HG03175 (cell line): ENCODE measurements around the gene ANXA8.
"Not testable (repeated sequence)": the region's sequence is repeated elsewhere in the genome, so short reads cannot be mapped to it uniquely, and the experiment has no call there.

Experiments used
- ATAC-seq: cut with Tn5 transposase; IDR thresholded peaks from one replicate; pipeline ENCODE4 v1.9.1; 2021; ENCODE audit warnings: mild to moderate bottlenecking, moderate library complexity; ENCODE audit not compliant: unreplicated experiment

Gene ANXA8, protein sequence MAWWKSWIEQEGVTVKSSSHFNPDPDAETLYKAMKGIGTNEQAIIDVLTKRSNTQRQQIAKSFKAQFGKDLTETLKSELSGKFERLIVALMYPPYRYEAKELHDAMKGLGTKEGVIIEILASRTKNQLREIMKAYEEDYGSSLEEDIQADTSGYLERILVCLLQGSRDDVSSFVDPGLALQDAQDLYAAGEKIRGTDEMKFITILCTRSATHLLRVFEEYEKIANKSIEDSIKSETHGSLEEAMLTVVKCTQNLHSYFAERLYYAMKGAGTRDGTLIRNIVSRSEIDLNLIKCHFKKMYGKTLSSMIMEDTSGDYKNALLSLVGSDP

DNA sequence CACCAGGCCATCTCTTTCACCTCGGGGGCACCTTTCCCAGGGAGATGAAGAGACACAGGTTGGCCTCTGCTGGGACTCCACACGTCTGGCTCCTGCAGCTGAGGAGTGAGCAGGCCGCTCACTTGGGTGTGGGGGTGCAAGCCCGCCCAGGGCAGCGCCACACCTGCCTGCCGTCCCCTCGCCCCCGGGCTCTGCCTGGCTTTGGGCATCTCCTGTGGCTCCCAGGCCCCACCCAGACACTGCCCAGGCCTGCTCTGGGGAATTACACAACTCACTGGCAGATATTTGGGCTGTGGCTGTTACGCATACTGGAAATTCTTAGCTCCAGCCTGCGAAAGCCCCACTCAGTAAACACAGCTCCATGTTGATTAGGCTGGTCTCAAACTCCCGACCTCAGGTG is at the start of gene ANXA8:
TSS of gene ANXA8 (minus strand) at position 193 of the 400 bp plus-strand sequence. CDS start at position 11, 182 bp downstream.
- ATAC-seq = not testable (repeated sequence)

DNA sequence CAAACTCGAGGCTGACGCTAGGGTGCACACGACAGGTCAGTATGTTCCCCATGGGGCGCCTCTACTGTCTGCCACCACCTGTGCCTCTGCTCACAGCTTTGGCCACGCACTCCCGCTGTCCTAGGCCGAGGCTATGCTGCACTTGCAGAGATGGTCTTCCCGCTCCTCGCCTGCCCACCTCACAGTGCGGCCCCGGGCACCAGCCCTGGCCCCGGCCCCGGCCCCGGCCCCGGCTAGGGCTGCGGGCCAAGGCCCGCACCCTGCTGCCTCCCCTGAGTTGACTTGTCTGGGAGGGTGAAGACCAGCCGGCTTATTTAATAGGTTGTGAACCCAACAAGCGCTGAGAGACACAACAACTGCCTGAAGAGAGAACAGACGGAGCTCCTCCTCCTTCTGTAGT is 39.6 kb upstream of the ANXA8 start, which contains the start of gene AGAP9:
TSS of gene AGAP9 (minus strand) at position 164 of the 400 bp plus-strand sequence. CDS start at position 52, 112 bp downstream.
- ATAC-seq = not testable (repeated sequence)

DNA sequence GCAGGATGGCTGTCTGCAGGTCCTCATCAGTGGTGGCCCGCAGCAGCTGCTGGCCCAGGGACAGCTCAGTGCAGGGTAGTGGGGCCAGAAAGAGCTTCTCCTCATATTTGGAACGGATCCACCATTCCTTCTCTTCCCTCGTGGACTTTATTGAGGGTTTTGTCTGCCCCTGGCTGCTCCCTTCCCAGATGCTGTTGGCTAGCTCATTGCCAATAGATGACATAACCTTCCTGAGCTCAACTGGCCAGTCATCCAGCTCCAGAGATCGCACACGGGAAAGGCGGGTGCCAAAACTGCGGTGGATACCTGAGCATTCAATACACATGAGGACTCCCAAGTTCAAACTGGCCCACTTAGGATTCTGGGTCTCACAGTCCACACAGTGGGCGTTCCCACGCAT is 18.4 kb upstream of the ANXA8 start:
- ATAC-seq = not testable (repeated sequence)

DNA sequence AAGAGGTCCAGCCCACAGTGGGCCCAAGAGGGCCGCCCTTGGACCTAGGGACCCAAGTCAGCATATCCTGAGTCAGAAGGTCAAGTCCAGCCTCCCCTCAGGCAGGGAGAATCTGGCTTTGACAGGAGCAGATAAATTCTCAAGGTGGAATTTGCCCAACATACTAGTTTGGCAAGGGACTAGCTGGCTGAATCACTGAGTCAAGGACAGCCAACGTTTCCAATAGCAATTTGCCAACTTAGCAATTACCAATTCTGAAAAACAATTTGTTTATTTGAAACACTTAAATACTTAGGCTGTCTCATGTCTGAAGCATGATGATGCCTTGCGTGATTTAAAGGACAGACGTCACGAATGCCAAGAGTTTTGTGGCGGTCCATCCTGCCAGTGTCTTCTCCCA is 10.3 kb upstream of the ANXA8 start:
- not testable (repeated sequence) for ATAC-seq

DNA sequence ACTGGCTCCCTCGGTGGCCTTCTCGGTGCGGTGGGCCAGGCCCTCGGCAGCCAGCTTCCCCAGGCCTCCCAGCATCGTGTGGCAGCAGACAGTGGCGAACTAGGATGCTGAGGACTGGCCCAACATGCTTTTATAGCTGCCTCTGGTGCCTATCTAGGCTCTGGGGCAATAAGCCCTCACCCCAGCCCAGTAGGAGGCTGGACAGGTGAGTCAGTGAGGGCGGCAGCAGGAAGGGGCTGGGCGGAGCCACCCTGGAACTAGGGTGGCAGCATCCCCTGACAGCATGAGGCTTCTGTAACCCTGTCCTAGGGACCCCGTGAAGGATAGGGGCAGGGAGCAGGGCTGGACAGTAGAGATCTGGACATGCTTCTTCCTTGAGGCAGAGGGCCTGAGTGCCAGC is 7.7 kb upstream of the ANXA8 start, which contains the start of gene FAM25G:
TSS of gene FAM25G (minus strand) at position 101 of the 400 bp plus-strand sequence. CDS start at position 75, 26 bp downstream.
- not testable (repeated sequence) for ATAC-seq

DNA sequence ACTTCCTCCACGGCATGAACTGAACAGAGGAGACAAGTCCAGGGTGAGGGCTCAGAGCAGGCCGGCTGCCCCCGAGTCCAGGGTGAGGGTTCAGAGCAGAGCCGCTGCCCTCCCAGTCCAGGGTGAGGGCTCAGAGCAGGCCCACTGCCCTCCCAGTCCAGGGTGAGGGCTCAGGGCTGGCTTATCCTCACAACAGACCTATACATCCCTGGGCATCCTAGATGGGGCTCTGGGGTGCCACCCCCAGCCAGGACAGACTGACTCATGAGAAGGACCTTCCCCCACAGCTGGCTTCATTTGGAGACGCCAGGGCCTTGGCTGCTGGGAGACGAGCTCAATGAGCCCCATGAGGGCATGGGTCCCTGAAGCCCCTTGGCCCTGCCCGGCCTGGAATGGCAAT is 5.7 kb upstream of the ANXA8 start:
- not testable (repeated sequence) for ATAC-seq

DNA sequence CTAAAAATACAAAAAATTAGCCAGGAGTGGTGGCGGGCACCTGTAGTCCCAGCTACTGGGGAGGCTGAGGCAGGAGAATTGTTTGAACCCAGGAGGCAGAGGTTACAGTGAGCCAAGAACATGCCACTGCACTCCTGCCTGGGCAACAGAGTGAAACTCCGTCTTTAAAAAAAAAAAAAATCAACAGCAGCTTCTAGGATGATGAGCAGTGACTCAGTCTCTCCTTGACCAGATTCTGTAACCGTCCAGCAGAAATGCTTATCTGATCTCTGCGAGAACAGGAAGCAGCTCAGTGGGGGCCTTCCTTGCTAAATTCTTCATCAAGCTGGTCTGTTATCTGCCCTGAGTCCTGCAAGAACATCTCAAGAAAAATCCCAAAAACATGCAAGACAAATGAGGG is 2.0 kb upstream of the ANXA8 start:
- not testable (repeated sequence) for ATAC-seq

DNA sequence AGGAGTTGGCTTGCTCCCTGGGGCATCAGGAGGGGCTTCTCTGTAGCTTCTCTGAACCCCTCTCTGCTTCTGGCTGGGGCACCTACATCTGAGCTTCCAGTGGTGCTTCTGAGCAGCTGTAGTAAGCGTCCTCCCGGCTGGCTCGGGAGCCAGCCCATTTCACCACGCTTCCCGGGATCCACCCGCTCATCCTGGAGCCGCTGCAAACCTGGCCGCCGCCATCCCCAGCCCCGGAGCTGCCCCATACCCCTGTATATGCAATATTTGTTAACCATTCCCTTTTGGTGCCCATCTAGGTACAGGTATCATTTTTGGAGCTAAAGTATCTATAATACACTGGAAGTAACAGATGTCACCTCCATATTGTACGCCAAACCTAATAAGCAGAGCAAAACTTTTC is 871 bp upstream of the ANXA8 start:
- ATAC-seq = not testable (repeated sequence)

DNA sequence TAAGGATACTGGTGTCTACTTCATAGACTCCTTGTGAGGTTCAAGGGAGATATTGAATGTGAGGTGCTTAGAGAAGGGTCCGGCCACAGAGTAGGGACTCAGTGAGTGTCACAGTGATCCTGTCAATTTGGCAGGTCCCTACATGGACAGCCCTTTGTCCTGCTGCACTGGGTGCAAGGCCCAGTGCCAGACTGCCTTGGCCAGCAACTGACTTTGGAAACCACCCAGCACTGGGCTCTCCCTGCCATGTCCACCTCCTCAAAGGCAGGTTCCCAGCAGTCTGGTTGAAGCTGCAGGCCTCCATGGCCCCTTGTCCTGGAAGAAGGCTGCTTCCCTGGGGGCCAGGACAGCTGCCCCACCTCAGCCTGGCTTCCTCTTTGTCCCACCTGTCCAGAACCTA is 1.5 kb downstream of the ANXA8 start:
- ATAC-seq = not testable (repeated sequence)

DNA sequence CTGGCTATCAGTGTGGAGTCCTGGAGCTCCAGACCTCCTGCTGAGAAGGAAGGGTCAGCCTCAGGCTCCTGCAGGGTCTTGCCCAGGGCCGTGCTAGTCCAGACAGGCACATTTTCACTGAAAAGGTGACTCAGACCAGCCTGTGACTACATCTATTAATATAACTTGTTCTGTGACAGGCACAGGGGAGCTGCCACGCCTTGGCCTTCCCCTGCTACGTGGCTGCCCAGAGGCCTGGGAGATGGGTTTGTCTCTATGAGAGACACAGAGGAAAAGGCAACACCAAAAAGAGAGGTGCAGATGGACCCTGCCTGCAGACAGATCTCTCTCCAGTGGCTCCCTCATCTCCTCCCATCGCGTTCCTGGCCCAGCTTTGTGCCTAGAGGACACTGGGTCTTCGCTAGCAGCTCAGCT is 2.1 kb downstream of the ANXA8 start:
- ATAC-seq = not testable (repeated sequence)

DNA sequence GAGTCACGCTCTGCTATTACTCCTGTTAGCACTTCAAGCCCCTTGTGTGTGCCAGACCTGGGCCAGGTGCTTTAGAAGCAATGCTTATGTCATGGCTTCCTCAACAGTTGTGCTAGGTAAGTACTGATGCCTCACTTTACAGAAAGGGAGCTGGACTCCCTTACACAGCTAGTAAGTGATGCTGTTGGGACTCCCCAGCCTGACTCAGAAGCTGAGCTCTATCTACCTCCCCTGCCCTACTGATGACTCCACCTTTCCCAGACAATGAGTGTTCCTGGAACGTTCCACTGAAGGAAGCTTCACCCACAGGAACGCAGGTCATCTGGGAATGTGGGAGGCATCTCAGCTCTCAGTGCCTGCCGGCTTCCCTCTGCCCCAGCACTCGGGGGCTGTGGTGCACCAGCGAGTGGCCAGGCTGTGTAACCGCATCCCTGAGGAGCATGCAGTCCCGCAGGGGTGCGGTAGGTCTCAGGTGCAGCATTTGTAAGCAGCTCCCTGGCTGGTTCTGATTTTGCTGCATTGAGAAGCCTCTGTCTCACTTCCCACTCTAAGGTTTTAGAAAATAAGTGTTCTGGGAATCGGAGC is 2.6 kb downstream of the ANXA8 start:
- ATAC-seq = not testable (repeated sequence)

DNA sequence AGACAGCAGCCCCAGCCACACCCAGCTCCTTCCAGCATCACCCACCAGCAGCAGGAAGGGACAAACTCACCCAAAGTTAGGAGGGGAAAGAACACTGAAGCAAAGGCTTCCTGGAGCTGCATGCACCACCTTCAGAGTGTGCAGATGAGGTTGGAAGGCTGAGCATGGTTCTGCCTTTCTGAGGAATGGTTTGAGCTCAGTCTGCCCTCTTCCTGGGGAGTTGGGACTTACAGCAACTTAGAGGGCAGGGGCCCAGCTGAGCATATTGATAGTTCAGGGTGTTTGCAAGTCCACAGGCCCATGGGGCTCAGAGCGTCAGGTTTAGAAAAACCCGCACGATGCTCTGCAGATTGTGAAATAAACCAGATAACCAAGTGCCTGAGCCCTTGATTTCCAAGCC is 3.8 kb downstream of the ANXA8 start:
- not testable (repeated sequence) for ATAC-seq

DNA sequence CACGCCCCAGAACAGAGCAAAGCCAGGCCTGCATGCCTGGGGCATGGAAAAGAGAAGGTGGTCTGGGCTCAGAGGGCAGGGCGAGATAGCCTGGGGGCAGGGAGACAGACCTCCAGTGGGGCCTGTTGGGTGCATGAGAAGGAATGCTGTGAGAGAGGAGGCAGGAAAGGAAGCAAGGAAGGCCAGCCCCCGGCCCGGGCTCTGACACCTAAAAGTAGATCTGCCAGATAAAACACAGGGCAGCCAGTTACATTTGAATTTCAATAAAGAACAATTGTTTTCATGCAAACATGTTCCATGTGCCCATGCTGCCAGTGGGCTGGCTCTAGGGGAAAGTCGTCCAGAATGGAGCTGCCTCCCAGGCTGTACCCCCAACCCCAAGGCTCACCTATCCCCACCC is 5.8 kb downstream of the ANXA8 start:
- ATAC-seq = not testable (repeated sequence)

DNA sequence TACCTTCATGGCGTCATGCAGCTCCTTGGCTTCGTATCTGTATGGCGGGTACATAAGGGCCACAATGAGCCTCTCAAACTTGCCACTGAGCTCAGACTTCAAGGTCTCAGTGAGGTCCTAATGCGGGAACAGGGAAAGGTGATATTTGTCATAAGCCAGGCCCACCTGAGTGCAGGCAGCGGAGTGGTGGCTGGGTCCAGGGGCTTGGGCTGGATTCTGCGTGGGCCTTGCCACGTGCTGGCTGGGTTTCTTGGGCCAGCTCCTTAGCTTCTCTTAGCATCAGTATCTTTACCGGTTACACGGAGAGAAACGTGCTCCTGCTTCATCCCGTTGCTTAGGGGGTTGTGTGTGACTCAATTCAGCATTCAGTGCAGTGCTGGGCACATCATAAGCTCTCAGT is 6.8 kb downstream of the ANXA8 start:
- not testable (repeated sequence) for ATAC-seq

DNA sequence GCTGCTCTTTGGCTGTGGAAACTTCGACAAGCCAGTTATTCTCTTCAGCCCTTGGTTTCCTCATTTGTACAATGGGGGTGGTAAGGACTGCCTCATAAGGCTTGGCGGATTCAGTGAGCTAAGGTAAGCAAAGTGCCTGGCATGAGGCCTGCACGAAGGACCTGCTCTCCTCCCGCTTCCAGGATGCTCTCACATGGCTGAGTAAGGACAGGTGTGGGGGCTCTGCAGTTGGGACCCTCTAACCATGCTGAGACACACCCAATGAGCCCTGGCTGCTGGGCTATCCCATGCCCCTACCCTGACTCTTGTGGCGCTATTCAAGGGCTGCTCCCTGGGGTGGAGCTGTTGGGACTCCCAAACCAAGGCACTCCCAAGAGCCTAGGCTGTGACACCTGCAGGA is 8.8 kb downstream of the ANXA8 start:
- not testable (repeated sequence) for ATAC-seq

DNA sequence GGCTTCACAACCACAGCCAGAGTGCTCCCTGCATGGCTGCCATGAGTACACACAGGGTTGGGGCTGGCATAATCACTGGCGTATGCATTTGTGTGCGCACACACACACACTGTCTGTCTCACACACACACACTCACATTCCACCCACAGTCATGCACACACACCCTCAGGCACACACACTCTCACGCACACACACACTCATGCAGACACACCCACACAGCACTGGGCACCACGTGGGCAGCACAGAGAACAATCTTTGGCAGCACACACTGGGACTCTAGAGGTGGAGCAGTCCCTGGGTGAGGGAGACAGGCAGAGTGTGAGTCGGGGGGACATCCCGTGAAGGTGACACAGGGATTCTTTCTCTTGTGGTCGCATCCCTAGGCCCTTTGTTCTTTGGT is 10.4 kb downstream of the ANXA8 start:
- not testable (repeated sequence) for ATAC-seq

DNA sequence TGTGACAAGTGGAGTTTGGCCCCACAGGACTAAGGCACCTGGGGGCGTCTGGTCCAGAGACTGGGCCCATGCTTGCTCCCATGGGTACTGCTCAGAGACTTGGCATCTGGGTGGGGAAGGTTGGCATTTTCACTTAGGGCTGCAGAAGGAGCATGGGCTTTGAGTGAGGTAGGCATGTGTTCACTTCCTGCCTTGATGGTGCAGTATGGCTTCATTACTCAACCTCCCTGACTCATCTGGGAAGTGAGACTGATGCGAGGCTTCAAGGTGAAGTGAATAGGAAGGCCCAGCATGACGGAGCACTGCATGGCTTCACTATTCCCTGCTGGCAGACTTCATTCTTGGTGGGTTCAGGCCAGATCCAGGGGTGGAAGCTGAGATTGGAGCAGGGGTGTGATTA is 11.3 kb downstream of the ANXA8 start:
- ATAC-seq = not testable (repeated sequence)

DNA sequence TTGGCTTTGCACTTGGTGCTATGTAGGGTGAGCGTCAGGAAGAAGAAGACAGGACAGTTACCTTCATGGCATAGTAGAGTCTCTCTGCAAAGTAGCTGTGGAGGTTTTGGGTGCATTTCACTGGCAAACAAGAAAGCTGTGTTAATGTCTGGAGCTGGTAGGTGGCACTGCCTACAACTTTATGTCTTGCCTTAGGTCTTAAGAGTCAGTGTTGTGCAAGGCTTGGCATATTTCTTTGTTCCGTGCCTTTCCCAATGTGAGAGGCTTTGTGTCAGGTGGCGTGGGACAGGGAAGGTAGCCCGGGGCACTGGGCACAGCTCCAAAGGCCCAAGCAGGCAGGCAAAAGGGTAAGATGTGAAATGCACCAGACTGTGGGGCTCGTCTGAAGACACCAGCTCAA is 11.8 kb downstream of the ANXA8 start:
- not testable (repeated sequence) for ATAC-seq

DNA sequence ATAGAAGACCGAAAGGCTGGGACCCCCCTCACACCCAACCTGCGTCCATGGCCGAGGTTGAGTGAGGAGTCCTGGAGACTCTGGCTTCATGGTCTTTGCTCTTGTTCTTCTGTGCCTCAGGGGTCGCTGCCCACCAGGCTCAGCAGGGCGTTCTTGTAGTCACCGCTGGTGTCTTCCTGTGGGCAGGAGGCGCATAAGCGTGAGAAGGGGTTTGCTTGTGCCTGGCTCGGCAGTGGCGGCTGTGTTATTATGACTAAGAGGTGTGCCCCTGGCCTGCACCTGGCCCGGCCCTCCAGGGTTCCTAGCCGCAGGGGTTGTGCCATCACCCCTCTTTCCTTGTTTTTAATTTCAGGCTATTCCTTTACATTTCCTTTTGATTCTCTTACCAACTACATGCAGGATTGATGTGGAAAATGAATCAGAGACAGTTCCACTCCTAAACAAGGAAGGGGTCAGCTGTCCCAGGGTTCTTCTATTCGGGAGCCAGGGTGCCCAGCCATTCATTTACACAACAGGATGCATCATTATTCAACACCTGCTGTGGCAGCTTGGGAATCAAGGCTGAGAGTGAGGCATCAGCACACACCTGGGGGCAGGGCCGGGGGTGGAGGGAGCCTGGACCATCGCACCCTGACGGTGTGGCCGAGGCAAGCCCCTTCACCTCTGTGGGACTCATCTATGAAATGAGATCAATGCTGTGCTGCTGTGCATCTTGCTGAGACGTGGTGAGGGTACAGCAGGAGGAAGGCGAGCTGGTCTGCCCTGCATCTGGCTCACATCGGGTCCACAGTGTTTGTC is 15.0 kb downstream of the ANXA8 start:
- ATAC-seq = not testable (repeated sequence)

DNA sequence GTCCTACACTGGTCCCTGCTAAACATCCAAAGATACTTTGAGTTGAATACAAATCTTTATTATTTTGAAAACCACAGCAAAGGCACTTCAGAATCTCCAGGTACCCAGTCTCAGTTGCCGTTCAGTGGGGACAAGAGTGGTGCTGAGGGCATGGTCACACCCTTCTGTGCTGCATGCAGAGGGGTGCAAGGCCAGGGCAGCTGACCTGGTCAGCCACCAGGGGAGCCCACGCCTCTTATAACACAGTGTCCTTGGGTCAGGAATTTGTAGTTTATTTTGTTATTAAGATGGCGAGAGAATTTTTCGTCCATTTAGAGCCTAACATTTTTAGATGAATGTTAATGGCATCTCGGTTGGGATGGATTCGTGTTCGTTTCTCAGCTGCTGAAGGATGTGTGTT is 16.0 kb downstream of the ANXA8 start:
- ATAC-seq = not testable (repeated sequence)

DNA sequence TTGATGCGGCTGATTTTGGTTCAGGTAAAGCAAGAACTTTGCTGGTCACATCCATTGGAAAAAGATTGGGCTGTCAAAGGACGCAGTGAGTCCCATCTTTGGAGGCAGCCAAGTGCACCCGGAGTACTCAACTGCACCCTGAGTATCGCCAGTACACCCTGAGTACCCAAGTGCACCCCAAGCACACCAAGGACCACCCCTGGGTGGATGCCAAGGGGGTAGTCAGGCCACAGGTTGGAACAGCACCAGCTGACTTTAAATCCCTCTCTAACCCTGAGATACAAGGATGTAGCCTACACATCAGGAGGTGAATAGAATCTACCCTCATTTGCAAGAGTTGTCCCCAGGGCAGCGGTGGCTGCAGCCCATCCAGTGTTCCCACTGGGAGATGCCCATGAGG is 16.5 kb downstream of the ANXA8 start:
- ATAC-seq = not testable (repeated sequence)
